Fibroblast of upper back skin (primary cell): ENCODE measurements around the gene MCM7.
A peak's percentile ranks its signal among the peaks of the same experiment; 100 is the strongest.

Experiments used
- DNase-seq: peaks from one replicate; pipeline ENCODE4 v3.0.0-alpha.2; 2013

The MCM7 gene

DNA sequence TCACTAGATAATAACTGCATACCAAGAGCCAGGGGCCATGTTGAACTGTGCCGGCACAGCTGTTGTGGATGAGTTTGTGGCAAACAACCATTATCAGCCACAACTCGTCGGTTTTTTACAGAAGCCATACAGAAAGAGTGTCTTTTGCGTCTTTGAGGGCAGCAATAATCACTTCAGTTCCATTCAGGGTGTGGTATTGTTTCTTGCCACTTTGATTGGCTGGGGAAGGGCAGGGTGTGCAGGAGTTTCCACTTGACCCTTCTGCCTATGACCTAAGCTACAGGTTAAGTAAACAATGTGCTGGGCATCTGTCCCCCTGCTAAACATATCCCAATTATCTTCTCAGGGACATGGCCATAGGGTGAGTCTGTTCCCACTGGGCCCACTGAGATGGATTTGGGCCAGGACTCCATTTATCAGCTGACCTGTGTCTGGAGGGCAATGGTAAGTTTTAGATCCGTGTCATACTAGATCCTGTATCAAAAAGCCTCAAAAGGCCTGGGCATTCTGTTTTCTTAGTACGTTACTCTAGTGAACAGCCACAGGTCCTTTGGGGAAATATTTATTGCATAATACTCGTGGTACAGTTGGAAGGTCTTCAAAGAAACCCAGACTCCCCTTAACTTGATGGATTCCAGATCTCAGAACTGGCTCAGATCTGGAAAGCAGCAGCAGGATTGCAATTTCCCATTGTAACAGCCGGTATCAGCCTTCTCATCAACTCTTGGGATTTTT, 35.6 kb downstream of the MCM7 start:
- peak; percentile 80 for DNase-seq

- DNase-seq, result no peak
These were observed 37.0 kb downstream of the MCM7 start for GRCh38 chr7:100064162-100064561.

- no peak for DNase-seq
These were observed 37.8 kb downstream of the MCM7 start for GRCh38 chr7:100063376-100063775.

DNA sequence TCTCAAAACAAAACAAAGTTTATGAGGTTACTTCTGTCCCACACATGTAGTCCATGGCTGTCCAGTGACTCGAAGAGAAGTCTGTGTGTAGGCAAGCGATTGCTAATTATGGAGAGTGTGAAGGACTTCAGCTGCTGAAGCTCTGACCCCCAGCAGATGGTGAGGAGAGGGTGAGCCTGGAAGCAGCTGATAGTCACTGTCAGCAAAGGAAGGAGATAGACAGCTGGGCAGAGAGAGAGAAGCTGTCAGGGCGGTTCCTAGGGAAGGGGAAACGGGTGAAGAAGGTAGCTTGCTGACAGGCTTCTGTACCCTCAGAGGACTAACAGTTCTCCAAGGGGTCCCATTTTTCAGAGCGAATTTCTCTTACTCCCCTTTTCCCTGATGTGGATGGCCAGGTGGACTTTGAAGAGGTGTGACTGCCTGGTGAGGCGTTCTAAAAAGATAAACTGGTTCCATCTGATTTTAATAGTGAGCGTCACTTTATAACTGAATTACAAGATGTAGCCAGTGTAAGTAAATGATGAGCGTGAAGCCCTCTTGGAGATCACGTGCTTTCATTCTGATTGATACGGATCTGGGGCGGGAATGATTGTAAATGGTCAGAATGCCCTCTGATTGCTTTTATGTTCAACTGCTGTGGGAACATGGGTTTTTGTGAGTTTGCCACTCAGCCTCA, 39.5 kb downstream of the MCM7 start:
- no peak for DNase-seq

GRCh38 chr7:100059251-100059739, 41.9 kb downstream of the MCM7 start:
- no peak for DNase-seq

DNA sequence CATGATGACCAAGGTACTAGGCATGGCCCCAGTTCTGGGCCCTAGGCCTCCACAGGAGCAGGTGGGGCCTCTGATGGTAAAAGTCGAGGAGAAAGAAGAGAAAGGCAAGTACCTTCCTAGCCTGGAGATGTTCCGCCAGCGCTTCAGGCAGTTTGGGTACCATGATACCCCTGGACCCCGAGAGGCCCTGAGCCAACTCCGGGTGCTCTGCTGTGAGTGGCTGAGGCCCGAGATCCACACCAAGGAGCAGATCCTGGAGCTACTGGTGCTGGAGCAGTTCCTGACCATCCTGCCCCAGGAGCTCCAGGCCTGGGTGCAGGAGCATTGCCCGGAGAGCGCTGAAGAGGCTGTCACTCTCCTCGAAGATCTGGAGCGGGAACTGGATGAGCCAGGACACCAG, 44.2 kb downstream of the MCM7 start:
- DNase-seq, result no peak

DNA sequence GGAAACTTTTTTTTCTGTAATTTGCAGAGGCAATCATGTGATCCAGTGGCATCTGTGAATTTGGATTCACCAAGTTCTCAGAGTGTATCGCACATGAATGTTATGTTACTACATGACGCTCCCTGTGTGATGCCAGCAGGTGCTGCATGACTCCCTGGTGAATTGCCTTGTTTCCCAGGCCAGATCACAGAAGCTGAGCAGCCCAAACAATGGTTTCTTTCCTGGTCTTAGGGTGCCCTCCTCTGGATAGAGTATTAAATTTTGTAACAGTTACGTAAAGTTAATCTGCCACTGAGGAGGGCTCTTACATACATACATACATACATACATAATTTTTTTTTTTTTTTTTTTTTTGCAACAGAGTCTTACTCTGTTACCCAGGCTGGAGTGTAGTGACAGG, 48.0 kb downstream of the MCM7 start:
- peak; percentile 36 for DNase-seq

GRCh38 chr7:100051611-100052010, 49.6 kb downstream of the MCM7 start:
- no peak for DNase-seq

- peak; percentile 82 for DNase-seq
These were observed 51.5 kb downstream of the MCM7 start, which contains the start of gene ZSCAN21 for GRCh38 chr7:100049441-100050291. Gene ZSCAN21, plus strand, starts transcription at chr7:100049774. Its CDS starts 7,233 bp downstream, at chr7:100057007.

- DNase-seq, result no peak
These were observed 52.5 kb downstream of the MCM7 start for GRCh38 chr7:100048680-100049079.

GRCh38 chr7:100044718-100045117, 56.5 kb downstream of the MCM7 start:
- DNase-seq, result no peak
